Neural progenitor cell (in vitro differentiated cells): Measurements from ENCODE around the gene BCL2L2. TPM values are rescaled to one million over a fixed set of nuclear protein-coding genes. Genes with fewer than 3 reads are reported as not detected.
"Not testable (repeated sequence)": the region's sequence is repeated elsewhere in the genome, so short reads cannot be mapped to it uniquely, and the experiment has no call there.

Experiments used
- DNase-seq: peaks from one replicate; pipeline ENCODE4 v3.0.0-alpha.2; 2016; ENCODE audit warnings: low spot score
- H2AFZ ChIP-seq: fragments of 200-600 bp; sonication (generic); replicated peaks from 2 replicates; pipeline ENCODE4 v1.6.1; 2016; ENCODE audit warnings: antibody characterized with exemption
- H3F3A ChIP-seq: fragments of 200-600 bp; sonication (generic); 2 replicates; pipeline ENCODE4 v1.6.1; 2016; ENCODE audit warnings: antibody characterized with exemption, low read depth
- H3K27ac ChIP-seq: fragments of 200-600 bp; sonication (generic); 2 replicates; pipeline ENCODE4 v1.5.1; 2016; ENCODE audit warnings: mild to moderate bottlenecking
- H3K27me3 ChIP-seq: fragments of 200-600 bp; sonication (generic); 2 replicates; pipeline ENCODE4 v1.6.1; 2016; ENCODE audit warnings: mild to moderate bottlenecking, moderate library complexity
- H3K36me3 ChIP-seq: fragments of 200-600 bp; sonication (generic); 2 replicates; pipeline ENCODE4 v1.5.1; 2016
- H3K4me1 ChIP-seq: fragments of 200-600 bp; sonication (generic); 2 replicates; pipeline ENCODE4 v1.6.1; 2016; ENCODE audit warnings: mixed run types
- H3K4me2 ChIP-seq: fragments of 200-600 bp; sonication (generic); 2 replicates; pipeline ENCODE4 v1.6.1; 2016
- H3K4me3 ChIP-seq: fragments of 200-600 bp; sonication (generic); 2 replicates; pipeline ENCODE4 v1.5.1; 2016
- H3K79me2 ChIP-seq: fragments of 200-600 bp; sonication (generic); 2 replicates; pipeline ENCODE4 v1.6.1; 2016; ENCODE audit warnings: low read depth
- H3K9ac ChIP-seq: fragments of 200-600 bp; sonication (generic); 2 replicates; pipeline ENCODE4 v1.6.1; 2016
- H3K9me3 ChIP-seq: fragments of 200-600 bp; sonication (generic); 2 replicates; pipeline ENCODE4 v1.5.1; 2016; ENCODE audit warnings: low read depth
- H4K20me1 ChIP-seq: fragments of 200-600 bp; sonication (generic); 2 replicates; pipeline ENCODE4 v1.6.1; 2016; ENCODE audit warnings: low read depth
- H3K27ac Mint-ChIP-seq: 3 replicates; pipeline ENCODE4 v1.8.0; 2021; ENCODE audit warnings: mixed read lengths
- H3K27me3 Mint-ChIP-seq: 2 replicates; pipeline ENCODE4 v1.8.0; 2022; ENCODE audit warnings: low read depth, mild to moderate bottlenecking, inconsistent platforms, moderate library complexity, mixed read lengths; ENCODE audit not compliant: insufficient read depth
- H3K36me3 Mint-ChIP-seq: 3 replicates; pipeline ENCODE4 v1.8.0; 2021; ENCODE audit warnings: mixed read lengths
- H3K4me1 Mint-ChIP-seq: 3 replicates; pipeline ENCODE4 v1.8.0; 2021; ENCODE audit warnings: mixed read lengths
- H3K4me3 Mint-ChIP-seq: 3 replicates; pipeline ENCODE4 v1.8.0; 2021; ENCODE audit warnings: mild to moderate bottlenecking, moderate library complexity, mixed read lengths
- H3K9me3 Mint-ChIP-seq: 3 replicates; pipeline ENCODE4 v1.8.0; 2020; ENCODE audit warnings: mixed read lengths
- CTCF ChIP-seq: fragments of 200-600 bp; sonication (generic); IDR thresholded peaks from 2 replicates; pipeline ENCODE4 v1.5.1; 2017; ENCODE audit warnings: antibody characterized with exemption, mild to moderate bottlenecking
- EZH2 ChIP-seq: fragments of 200-600 bp; sonication (generic); IDR thresholded peaks from 2 replicates; pipeline ENCODE4 v1.6.1; 2017; ENCODE audit warnings: antibody characterized with exemption, mild to moderate bottlenecking, moderate library complexity
- EZH2phosphoT487 ChIP-seq: fragments of 200-600 bp; sonication (generic); IDR thresholded peaks from 2 replicates; pipeline ENCODE4 v1.6.1; 2017; ENCODE audit warnings: antibody characterized with exemption
- total RNA-seq: library from RNA; depleted of rRNA; stranded (reverse); fragments of >200 nt; gene quantifications from 2 replicates; pipeline ENCODE4 v1.2.3, GENCODE V29; 2015; ENCODE audit warnings: low replicate concordance

Gene BCL2L2
- total RNA-seq, 1 donor from 2014 or later, result 14.9 TPM

GRCh38 chr14:23269193-23269592, 37.4 kb upstream of the BCL2L2 start:
- Mint-ChIP-seq H3K4me3 (no peak overlapping the region), H3K36me3 (peaks cover 1% of the 10 kb centered on the region), H3K27ac (no peak overlapping the region), H3K9me3 (no peaks in the 10 kb centered on the region), H3K27me3 (peaks cover 2% of the 10 kb centered on the region), H3K4me1 (no peaks in the 10 kb centered on the region)
- Histone ChIP-seq H2AFZ (no peak overlapping the region), H3F3A (peaks cover 18% of the 10 kb centered on the region), H4K20me1 (no peaks in the 10 kb centered on the region), H3K9me3 (no peaks in the 10 kb centered on the region), H3K4me2 (no peak overlapping the region), H3K36me3 (no peaks in the 10 kb centered on the region), H3K79me2 (no peaks in the 10 kb centered on the region), H3K27ac (no peak overlapping the region), H3K27me3 (peaks cover 20% of the 10 kb centered on the region), H3K9ac (no peak overlapping the region), H3K4me3 (no peak overlapping the region), H3K4me1 (no peaks in the 10 kb centered on the region)
- DNase-seq, result no peak
- TF ChIP-seq CTCF (no peak), EZH2phosphoT487 (no peak), EZH2 (no peak)

GRCh38 chr14:23275412-23275811, 31.2 kb upstream of the BCL2L2 start:
- H3K36me3 Mint-ChIP-seq, result peaks cover 28% of the 10 kb centered on the region
- no peaks in the 10 kb centered on the region for H3K36me3 ChIP-seq
- H3K27ac Mint-ChIP-seq, result no peak overlapping the region
- no peaks in the 10 kb centered on the region for H3K27me3 ChIP-seq
- no peaks in the 10 kb centered on the region for H3K9me3 ChIP-seq
- H2AFZ ChIP-seq, result no peak overlapping the region
- H3K9ac ChIP-seq, result no peak overlapping the region
- peaks cover 17% of the 10 kb centered on the region for H3K79me2 ChIP-seq
- no peaks in the 10 kb centered on the region for H4K20me1 ChIP-seq
- no peak overlapping the region for H3K4me3 Mint-ChIP-seq
- no peaks in the 10 kb centered on the region for H3K27me3 Mint-ChIP-seq
- H3K4me2 ChIP-seq, result no peak overlapping the region
- TF ChIP-seq EZH2phosphoT487 (no peak), EZH2 (no peak), CTCF (no peak)
- peaks cover 12% of the 10 kb centered on the region for H3K4me1 Mint-ChIP-seq
- no peaks in the 10 kb centered on the region for H3K9me3 Mint-ChIP-seq
- H3K4me3 ChIP-seq, result no peak overlapping the region
- peaks cover 24% of the 10 kb centered on the region for H3F3A ChIP-seq
- no peak overlapping the region for H3K27ac ChIP-seq
- peaks cover 14% of the 10 kb centered on the region for H3K4me1 ChIP-seq
- no peak for DNase-seq

GRCh38 chr14:23277189-23277588, 29.4 kb upstream of the BCL2L2 start:
- Histone ChIP-seq H3K27ac (no peak overlapping the region), H3K27me3 (no peaks in the 10 kb centered on the region), H3F3A (peaks cover 34% of the 10 kb centered on the region), H3K4me2 (no peak overlapping the region), H3K4me1 (peaks cover 24% of the 10 kb centered on the region), H2AFZ (no peak overlapping the region), H3K36me3 (no peaks in the 10 kb centered on the region), H3K4me3 (no peak overlapping the region), H3K9me3 (no peaks in the 10 kb centered on the region), H3K79me2 (peaks cover 30% of the 10 kb centered on the region), H3K9ac (no peak overlapping the region), H4K20me1 (no peaks in the 10 kb centered on the region)
- no peak overlapping the region for H3K27ac Mint-ChIP-seq
- H3K36me3 Mint-ChIP-seq, result peaks cover 27% of the 10 kb centered on the region
- H3K4me1 Mint-ChIP-seq, result peaks cover 21% of the 10 kb centered on the region
- no peak for DNase-seq
- TF ChIP-seq EZH2phosphoT487, result no peak
- no peak for TF ChIP-seq CTCF
- no peak for TF ChIP-seq EZH2
- H3K9me3 Mint-ChIP-seq, result no peaks in the 10 kb centered on the region
- no peak overlapping the region for H3K4me3 Mint-ChIP-seq
- H3K27me3 Mint-ChIP-seq, result no peaks in the 10 kb centered on the region

GRCh38 chr14:23277928-23278327, 28.7 kb upstream of the BCL2L2 start:
- not testable (repeated sequence) for H3K4me3 Mint-ChIP-seq, H4K20me1 ChIP-seq, H3K36me3 ChIP-seq, H3K9ac ChIP-seq, H3K4me3 ChIP-seq, H3K27me3 Mint-ChIP-seq, H3K4me2 ChIP-seq, H2AFZ ChIP-seq, DNase-seq, H3K9me3 ChIP-seq, H3K27me3 ChIP-seq, H3K27ac Mint-ChIP-seq, H3K27ac ChIP-seq, H3K9me3 Mint-ChIP-seq
- H3K36me3 Mint-ChIP-seq, result peaks cover 27% of the 10 kb centered on the region
- peaks cover 21% of the 10 kb centered on the region for H3K4me1 Mint-ChIP-seq
- Histone ChIP-seq H3F3A (peaks cover 42% of the 10 kb centered on the region), H3K4me1 (peaks cover 24% of the 10 kb centered on the region), H3K79me2 (peaks cover 38% of the 10 kb centered on the region)
